ENCODE data around the gene FBXW8. TPM values are rescaled to one million over a fixed set of nuclear protein-coding genes. Genes with fewer than 3 reads are reported as not detected.

Gene FBXW8
- total RNA-seq, 4 donors from 2014 or later: 7.8 to 29.9 (median 10.3) TPM

DNA sequence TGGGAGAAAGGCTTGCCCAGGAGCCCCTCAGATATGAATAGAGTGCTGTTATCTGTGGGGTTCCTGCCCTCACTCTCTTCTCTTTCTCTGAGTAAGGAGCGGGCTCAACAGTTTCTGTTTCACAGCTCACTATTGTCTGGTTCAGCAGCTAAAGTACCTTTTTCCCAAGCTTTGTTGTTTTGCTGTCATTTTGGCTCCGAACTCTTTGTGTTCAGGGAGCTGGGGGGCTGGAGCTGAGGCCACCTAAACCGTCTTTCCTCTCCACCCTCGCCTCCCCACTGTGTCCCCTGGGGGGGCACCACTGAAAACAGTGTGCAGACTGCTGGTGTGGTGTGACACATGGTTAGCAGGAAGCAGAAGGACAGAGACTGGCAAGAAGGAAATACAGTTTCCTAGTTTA lies 51.4 kb downstream of the FBXW8 start:
- Histone ChIP-seq H3K9me3 (no peaks in the 10 kb centered on the region), H3K27ac (no peak overlapping the region), H3K27me3 (no peaks in the 10 kb centered on the region), H3K4me1 (no peaks in the 10 kb centered on the region), H3K36me3 (no peaks in the 10 kb centered on the region), H3K4me3 (no peak overlapping the region)
- in situ Hi-C loops (cut with MboI; ENCODE audit: low pct_ligation_motif_present in 1 of 4, low pct_unique_long_range_greater_than_20kb in 1 of 4, low sequenced_read_pairs in 3 of 4): no loop called here
- TF ChIP-seq EP300 (IDR thresholded peaks at IDR 0.05; ENCODE audit: low read depth) (no peak), POLR2A (IDR thresholded peaks at IDR 0.05) (no peak), POLR2AphosphoS5 (IDR thresholded peaks at IDR 0.05) (no peak)
- TF ChIP-seq, protein P1, sequence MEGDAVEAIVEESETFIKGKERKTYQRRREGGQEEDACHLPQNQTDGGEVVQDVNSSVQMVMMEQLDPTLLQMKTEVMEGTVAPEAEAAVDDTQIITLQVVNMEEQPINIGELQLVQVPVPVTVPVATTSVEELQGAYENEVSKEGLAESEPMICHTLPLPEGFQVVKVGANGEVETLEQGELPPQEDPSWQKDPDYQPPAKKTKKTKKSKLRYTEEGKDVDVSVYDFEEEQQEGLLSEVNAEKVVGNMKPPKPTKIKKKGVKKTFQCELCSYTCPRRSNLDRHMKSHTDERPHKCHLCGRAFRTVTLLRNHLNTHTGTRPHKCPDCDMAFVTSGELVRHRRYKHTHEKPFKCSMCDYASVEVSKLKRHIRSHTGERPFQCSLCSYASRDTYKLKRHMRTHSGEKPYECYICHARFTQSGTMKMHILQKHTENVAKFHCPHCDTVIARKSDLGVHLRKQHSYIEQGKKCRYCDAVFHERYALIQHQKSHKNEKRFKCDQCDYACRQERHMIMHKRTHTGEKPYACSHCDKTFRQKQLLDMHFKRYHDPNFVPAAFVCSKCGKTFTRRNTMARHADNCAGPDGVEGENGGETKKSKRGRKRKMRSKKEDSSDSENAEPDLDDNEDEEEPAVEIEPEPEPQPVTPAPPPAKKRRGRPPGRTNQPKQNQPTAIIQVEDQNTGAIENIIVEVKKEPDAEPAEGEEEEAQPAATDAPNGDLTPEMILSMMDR (IDR thresholded peaks at IDR 0.05): no peak
- WGBS, 2 donors (ENCODE audit: low coverage in 1 of 2): 77 to 80% methylated on average over 1 to 4 of the region's 4 CpGs
- intact Hi-C loops (cut with DNase I; ENCODE audit: low total_unique reads): no loop called here
- DNase-seq: no peak

GRCh38 chr12:116962783-116963356 lies 52.1 kb downstream of the FBXW8 start:
- H3K36me3 ChIP-seq: no peaks in the 10 kb centered on the region
- H3K27me3 ChIP-seq: no peaks in the 10 kb centered on the region
- H3K27ac ChIP-seq: no peak overlapping the region
- no peak overlapping the region for H3K4me3 ChIP-seq
- no peaks in the 10 kb centered on the region for H3K9me3 ChIP-seq
- H3K4me1 ChIP-seq: no peaks in the 10 kb centered on the region
- TF ChIP-seq POLR2AphosphoS5 (IDR thresholded peaks at IDR 0.05): no peak
- no peak for DNase-seq
- 90 to 95% methylated on average over 2 to 9 of the region's 9 CpGs for WGBS, 2 donors (ENCODE audit: low coverage in 1 of 2)
- in situ Hi-C loops (cut with MboI; ENCODE audit: low pct_ligation_motif_present in 1 of 4, low pct_unique_long_range_greater_than_20kb in 1 of 4, low sequenced_read_pairs in 3 of 4): no loop called here
- intact Hi-C loops (cut with DNase I; ENCODE audit: low total_unique reads): no loop called here

GRCh38 chr12:116964054-116965050 lies 53.6 kb downstream of the FBXW8 start:
- H3K4me3 ChIP-seq: no peak overlapping the region
- 69 to 75% methylated on average over 4 to 14 of the region's 14 CpGs for WGBS, 2 donors (ENCODE audit: low coverage in 1 of 2)
- intact Hi-C loops (cut with DNase I; ENCODE audit: low total_unique reads) (no loop called here), in situ Hi-C loops (cut with MboI; ENCODE audit: low pct_ligation_motif_present in 1 of 4, low pct_unique_long_range_greater_than_20kb in 1 of 4, low sequenced_read_pairs in 3 of 4) (no loop called here)
- H3K27me3 ChIP-seq: no peaks in the 10 kb centered on the region
- H3K9me3 ChIP-seq: no peaks in the 10 kb centered on the region
- no peak overlapping the region for H3K27ac ChIP-seq
- DNase-seq: no peak
- H3K36me3 ChIP-seq: no peaks in the 10 kb centered on the region
- no peaks in the 10 kb centered on the region for H3K4me1 ChIP-seq
- TF ChIP-seq, protein P1 (IDR thresholded peaks at IDR 0.05): no peak
- no peak for TF ChIP-seq POLR2AphosphoS5 (IDR thresholded peaks at IDR 0.05)
- no peak for TF ChIP-seq EP300 (IDR thresholded peaks at IDR 0.05; ENCODE audit: low read depth)
- no peak for TF ChIP-seq POLR2A (IDR thresholded peaks at IDR 0.05)

- Histone ChIP-seq H3K27me3 (no peaks in the 10 kb centered on the region), H3K4me3 (no peak overlapping the region), H3K9me3 (no peaks in the 10 kb centered on the region), H3K4me1 (no peaks in the 10 kb centered on the region), H3K27ac (no peak overlapping the region), H3K36me3 (peaks cover 0 to 6% (median 0%) of the 10 kb centered on the region in 4 donors)
- TF ChIP-seq POLR2AphosphoS5 (IDR thresholded peaks at IDR 0.05) (no peak), POLR2A (IDR thresholded peaks at IDR 0.05) (no peak), EP300 (IDR thresholded peaks at IDR 0.05; ENCODE audit: low read depth) (no peak)
- TF ChIP-seq, protein P1 (IDR thresholded peaks at IDR 0.05): no peak
- in situ Hi-C loops (cut with MboI; ENCODE audit: low pct_ligation_motif_present in 1 of 4, low pct_unique_long_range_greater_than_20kb in 1 of 4, low sequenced_read_pairs in 3 of 4): no loop called here
- intact Hi-C loops (cut with DNase I; ENCODE audit: low total_unique reads): no loop called here
- DNase-seq: no peak
- 87 to 97% methylated on average over 5 of the region's 5 CpGs for WGBS, 2 donors (ENCODE audit: low coverage in 1 of 2)
These were observed 58.2 kb downstream of the FBXW8 start for GRCh38 chr12:116968986-116969385.

Measured in transverse colon (tissue), 4 donors.